GM19372 (cell line): ENCODE measurements around the gene FLOT2.
"Not testable (repeated sequence)": the region's sequence is repeated elsewhere in the genome, so short reads cannot be mapped to it uniquely, and the experiment has no call there.

Experiments used
- ATAC-seq: cut with Tn5 transposase; IDR thresholded peaks from one replicate; pipeline ENCODE4 v1.9.1; 2021; ENCODE audit warnings: mild to moderate bottlenecking, low read depth, moderate library complexity; ENCODE audit not compliant: unreplicated experiment

The FLOT2 gene

GRCh38 chr17:28896884-28897768 lies at the start of gene FLOT2:
FLOT2 (minus strand) TSS chr17:28897733; CDS start chr17:28897574, 159 bp downstream.
- ATAC-seq = peak; percentile 47

GRCh38 chr17:28946239-28946638 lies 48.7 kb upstream of the FLOT2 start:
- ATAC-seq = no peak

GRCh38 chr17:28944862-28945741 lies 47.6 kb upstream of the FLOT2 start:
- ATAC-seq = no peak

- no peak for ATAC-seq
Measured at GRCh38 chr17:28944343-28944742, 46.8 kb upstream of the FLOT2 start.

GRCh38 chr17:28942925-28943324 lies 45.4 kb upstream of the FLOT2 start:
- no peak for ATAC-seq

GRCh38 chr17:28941251-28941650 lies 43.7 kb upstream of the FLOT2 start:
- no peak for ATAC-seq

GRCh38 chr17:28940675-28941074 lies 43.1 kb upstream of the FLOT2 start:
- ATAC-seq = no peak

- no peak for ATAC-seq
Measured at GRCh38 chr17:28940142-28940541, 42.6 kb upstream of the FLOT2 start.

- no peak for ATAC-seq
Measured at GRCh38 chr17:28938552-28938951, 41.0 kb upstream of the FLOT2 start.

GRCh38 chr17:28937044-28937729 lies 39.7 kb upstream of the FLOT2 start:
- ATAC-seq = no peak

GRCh38 chr17:28935744-28936460 lies 38.4 kb upstream of the FLOT2 start:
- ATAC-seq = no peak

GRCh38 chr17:28934508-28934907 lies 37.0 kb upstream of the FLOT2 start:
- not testable (repeated sequence) for ATAC-seq

- no peak for ATAC-seq
Measured at GRCh38 chr17:28929787-28930186, 32.3 kb upstream of the FLOT2 start.

- no peak for ATAC-seq
Measured at GRCh38 chr17:28928061-28928460, 30.5 kb upstream of the FLOT2 start.

- no peak for ATAC-seq
Measured at GRCh38 chr17:28926786-28927185, 29.3 kb upstream of the FLOT2 start.

GRCh38 chr17:28926366-28926765 lies 28.8 kb upstream of the FLOT2 start:
- no peak for ATAC-seq

- ATAC-seq = no peak
Measured at GRCh38 chr17:28925912-28926365, 28.4 kb upstream of the FLOT2 start.

- no peak for ATAC-seq
Measured at GRCh38 chr17:28920201-28920600, 22.7 kb upstream of the FLOT2 start.

- ATAC-seq = no peak
Measured at GRCh38 chr17:28918295-28918694, 20.8 kb upstream of the FLOT2 start.

- ATAC-seq = no peak
Measured at GRCh38 chr17:28917465-28917864, 19.9 kb upstream of the FLOT2 start.
